ENCODE measurements around the gene PROP1. TPM values are rescaled to one million over a fixed set of nuclear protein-coding genes. Genes with fewer than 3 reads are reported as not detected.
"Not testable (repeated sequence)": the region's sequence is repeated elsewhere in the genome, so short reads cannot be mapped to it uniquely, and the experiment has no call there.

PROP1 gene
- total and polyA plus RNA-seq, 2 of the 4 experiments (the other 2 are of a cell fraction) = not detected

GRCh38 chr5:178011816-178012554 is 15.9 kb upstream of the PROP1 start:
- H4K8ac ChIP-seq (ENCODE audit: low read depth in 2 of 2, low read length in 2 of 2); H3K79me1 ChIP-seq (ENCODE audit: low read depth in 1 of 2, low read length in 2 of 2); ATAC-seq (ENCODE audit: low read depth); H4K5ac ChIP-seq (ENCODE audit: low read depth, low read length); H3K23ac ChIP-seq (ENCODE audit: low read depth, low read length); H3K27ac ChIP-seq (ENCODE audit: insufficient read depth, low read length); CTCF ChIA-PET; H3K4ac ChIP-seq (ENCODE audit: low read depth, low read length); POLR2A ChIA-PET (ENCODE audit: unreplicated experiment); DNase-seq; H2BK5ac ChIP-seq (ENCODE audit: low read depth, low read length, poor library complexity, severe bottlenecking); intact Hi-C loops (cut with micrococcal nuclease); H2BK120ac ChIP-seq (ENCODE audit: low read depth, low read length); H3K4me2 ChIP-seq (ENCODE audit: low read depth, low read length); H2AK9ac ChIP-seq (replicated peaks; ENCODE audit: low read depth, low read length, poor library complexity); H2BK15ac ChIP-seq (ENCODE audit: low read depth, low read length); H3K56ac ChIP-seq (ENCODE audit: extremely low read depth, insufficient read depth, low read length); H3K18ac ChIP-seq (ENCODE audit: low read depth, low read length); BruUV-seq (replicated peaks); H4K20me1 ChIP-seq (ENCODE audit: insufficient read depth, low read length); H2AK5ac ChIP-seq (ENCODE audit: low read depth, low read length); H3K9ac ChIP-seq (ENCODE audit: low read depth, low read length); H2AFZ ChIP-seq (replicated peaks; ENCODE audit: low read length, poor library complexity); H4K91ac ChIP-seq (ENCODE audit: insufficient read depth, low read depth, low read length); in situ Hi-C loops (cut with MboI; ENCODE audit: low sequenced_read_pairs); H3K4me1 ChIP-seq (ENCODE audit: control insufficient read depth, insufficient read depth, low read length); dilution Hi-C loops (cut with HindIII; ENCODE audit: low sequenced_read_pairs, unreplicated experiment); H2BK20ac ChIP-seq (ENCODE audit: low read depth, low read length); H3K14ac ChIP-seq (replicated peaks; ENCODE audit: low read depth, low read length); H3K27me3 ChIP-seq (ENCODE audit: control insufficient read depth, insufficient read depth, low read length); H3K4me3 ChIP-seq (ENCODE audit: insufficient read depth, low read depth, low read length); H3K9me1 ChIP-seq (ENCODE audit: insufficient read depth, low read length); H3K9me3 ChIP-seq (ENCODE audit: control insufficient read depth, insufficient read depth, low read length); H3K36me3 ChIP-seq (ENCODE audit: control insufficient read depth, insufficient read depth, low read length): not testable (repeated sequence)
- WGBS, 2 experiments (ENCODE audit: extremely low coverage in 2 of 2, insufficient read length in 1 of 2) = no CpG with 5 or more reads among the region's 4 CpGs

- H3K79me1 ChIP-seq (ENCODE audit: low read depth in 1 of 2, low read length in 2 of 2); H3K4ac ChIP-seq (ENCODE audit: low read depth, low read length); H3K56ac ChIP-seq (ENCODE audit: extremely low read depth, insufficient read depth, low read length); H3K9me1 ChIP-seq (ENCODE audit: insufficient read depth, low read length); H4K8ac ChIP-seq (ENCODE audit: low read depth in 2 of 2, low read length in 2 of 2); ATAC-seq (ENCODE audit: low read depth); dilution Hi-C loops (cut with HindIII; ENCODE audit: low sequenced_read_pairs, unreplicated experiment); H3K4me2 ChIP-seq (ENCODE audit: low read depth, low read length); H2BK120ac ChIP-seq (ENCODE audit: low read depth, low read length); H2AK5ac ChIP-seq (ENCODE audit: low read depth, low read length); H3K4me3 ChIP-seq (ENCODE audit: insufficient read depth, low read depth, low read length); POLR2A ChIA-PET (ENCODE audit: unreplicated experiment); H3K27me3 ChIP-seq (ENCODE audit: control insufficient read depth, insufficient read depth, low read length); H3K9ac ChIP-seq (ENCODE audit: low read depth, low read length); H4K5ac ChIP-seq (ENCODE audit: low read depth, low read length); H3K14ac ChIP-seq (replicated peaks; ENCODE audit: low read depth, low read length); H3K9me3 ChIP-seq (ENCODE audit: control insufficient read depth, insufficient read depth, low read length); H2BK5ac ChIP-seq (ENCODE audit: low read depth, low read length, poor library complexity, severe bottlenecking); H2AK9ac ChIP-seq (replicated peaks; ENCODE audit: low read depth, low read length, poor library complexity); CTCF ChIA-PET; H3K18ac ChIP-seq (ENCODE audit: low read depth, low read length); DNase-seq; H3K23ac ChIP-seq (ENCODE audit: low read depth, low read length); H3K36me3 ChIP-seq (ENCODE audit: control insufficient read depth, insufficient read depth, low read length); H4K91ac ChIP-seq (ENCODE audit: insufficient read depth, low read depth, low read length); intact Hi-C loops (cut with micrococcal nuclease); H2AFZ ChIP-seq (replicated peaks; ENCODE audit: low read length, poor library complexity); in situ Hi-C loops (cut with MboI; ENCODE audit: low sequenced_read_pairs); BruUV-seq (replicated peaks); H3K27ac ChIP-seq (ENCODE audit: insufficient read depth, low read length); H2BK20ac ChIP-seq (ENCODE audit: low read depth, low read length); H3K4me1 ChIP-seq (ENCODE audit: control insufficient read depth, insufficient read depth, low read length); H2BK15ac ChIP-seq (ENCODE audit: low read depth, low read length); H4K20me1 ChIP-seq (ENCODE audit: insufficient read depth, low read length): not testable (repeated sequence)
- no CpG with 5 or more reads among the region's 26 CpGs for whole genome bisulfite sequencing, 2 experiments (ENCODE audit: extremely low coverage in 2 of 2, insufficient read length in 1 of 2)
These were observed 11.2 kb upstream of the PROP1 start for GRCh38 chr5:178007272-178007671.
